GM03348 (cell line): ENCODE measurements around the gene AIG1.

Source experiments
- DNase-seq: peaks from one replicate; pipeline ENCODE4 v3.0.0; 2012; ENCODE audit warnings: low spot score

The AIG1 gene

DNA sequence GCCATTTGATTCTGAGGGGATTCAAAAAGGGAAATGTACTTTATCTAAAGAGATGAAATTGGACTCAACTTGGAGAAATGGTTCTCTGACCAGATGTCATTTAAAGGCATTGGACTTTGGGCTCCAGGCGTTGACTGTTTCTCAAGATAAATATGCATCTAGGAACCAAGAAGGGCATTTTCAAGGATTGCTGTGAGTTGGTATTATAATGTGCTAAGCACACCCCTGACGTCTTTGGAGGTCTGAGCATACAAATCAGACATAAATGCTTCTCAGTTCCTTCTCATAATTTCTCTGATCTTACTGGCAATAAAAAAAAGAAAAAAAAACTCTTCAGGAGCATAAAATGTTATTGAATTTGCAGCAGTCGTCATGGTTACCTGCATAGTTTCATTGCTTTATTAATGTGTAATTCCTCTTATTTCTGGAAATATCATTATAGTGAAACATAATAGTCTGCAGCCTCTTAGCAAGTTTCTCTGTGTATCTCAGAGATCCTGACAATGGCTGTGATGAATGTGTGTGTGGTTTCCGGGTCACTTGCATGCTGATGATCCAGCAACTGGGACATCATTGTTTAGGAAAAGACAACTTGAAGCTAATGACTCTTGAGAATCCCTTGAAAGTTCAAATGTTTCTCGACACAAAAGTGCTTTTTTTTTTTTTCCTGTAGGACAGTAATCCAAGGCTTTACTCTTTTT, 136.0 kb downstream of the AIG1 start:
- no peak for DNase-seq

DNA sequence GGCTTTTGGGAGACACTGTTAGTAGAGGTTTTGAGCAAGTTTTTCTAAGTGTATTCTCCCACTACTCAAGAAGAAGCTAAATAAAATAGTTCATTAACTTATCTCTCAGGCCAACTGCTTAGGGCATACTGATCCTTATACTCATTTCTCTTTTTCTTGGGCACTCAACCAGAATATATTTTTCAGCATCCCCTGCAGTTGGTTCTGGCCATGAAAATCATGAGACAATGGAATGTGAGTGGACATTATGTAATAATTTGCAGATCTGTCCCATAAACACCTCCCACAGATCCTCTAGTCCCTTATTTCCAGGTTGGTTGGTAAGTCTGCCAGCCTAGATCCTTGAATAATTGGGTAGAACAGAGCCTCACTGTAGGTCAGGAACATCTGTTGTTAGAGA, 136.7 kb downstream of the AIG1 start:
- DNase-seq, result peak; percentile 35

DNA sequence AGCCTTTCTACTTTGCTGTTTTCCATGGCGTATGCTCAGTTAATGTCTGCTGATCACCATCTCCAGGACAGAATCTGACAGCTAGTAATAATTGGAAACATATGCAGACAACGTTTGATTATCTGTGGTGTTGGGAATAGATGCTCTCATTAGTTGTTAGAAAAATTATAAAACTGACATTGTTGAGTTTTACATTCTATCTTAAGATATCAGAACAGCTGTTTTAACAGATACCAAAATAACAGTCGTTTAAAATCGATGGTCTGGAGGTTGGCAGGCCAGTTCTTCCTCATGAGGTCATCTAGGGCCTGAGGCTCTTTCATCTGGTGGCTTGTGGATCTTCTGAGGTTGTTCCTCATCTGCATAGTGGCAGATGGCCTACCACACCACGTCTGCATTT, 137.6 kb downstream of the AIG1 start:
- DNase-seq, result no peak

DNA sequence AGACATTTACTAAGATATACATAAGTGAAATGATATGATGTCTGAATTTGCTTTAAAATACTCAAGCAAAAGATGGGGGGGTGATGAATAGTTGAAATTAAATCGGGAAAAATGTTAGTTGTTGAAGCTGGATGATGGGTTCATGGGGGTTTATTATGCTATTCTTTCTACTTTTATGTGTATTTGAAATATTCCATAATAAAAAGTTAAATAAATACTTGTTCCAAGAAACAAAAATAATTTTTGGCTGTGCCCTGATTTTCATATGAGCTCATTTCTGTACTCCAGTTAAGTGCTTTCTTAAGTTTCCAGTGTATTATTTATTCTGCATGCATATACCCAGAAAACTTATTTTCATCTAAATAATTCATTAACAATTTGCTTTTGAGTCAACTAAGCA, 138.6 kb downstream of the AIG1 start:
- DNase-seq, result no peak

DNA sequence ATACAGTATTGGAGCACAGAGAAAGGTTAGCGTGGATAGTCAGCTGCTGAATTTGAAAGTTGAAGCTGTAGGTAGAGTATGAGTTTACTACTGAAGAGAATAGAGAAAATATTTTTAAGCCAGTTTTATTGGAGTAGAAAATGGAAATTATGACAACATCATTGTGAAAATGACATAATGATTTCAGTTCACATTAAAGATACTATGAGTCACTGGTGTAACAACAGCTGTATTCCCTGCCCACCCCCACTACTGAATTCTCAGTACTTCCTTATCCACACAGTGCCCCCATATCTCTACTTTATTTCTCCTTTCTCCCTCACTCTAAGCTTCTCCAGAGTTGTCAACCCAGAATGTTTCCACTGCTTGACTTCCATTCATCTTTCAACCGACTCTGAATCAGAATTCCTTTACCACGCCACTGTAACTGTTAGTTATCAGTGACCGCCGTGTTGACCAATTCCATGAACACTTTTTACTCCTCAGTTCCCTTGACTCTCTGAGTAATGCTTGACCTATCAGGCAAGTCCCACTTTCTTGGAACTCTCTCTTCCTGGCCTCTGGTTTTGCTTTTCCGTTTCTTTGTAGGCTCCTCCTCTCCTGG, 139.6 kb downstream of the AIG1 start:
- DNase-seq, result no peak

DNA sequence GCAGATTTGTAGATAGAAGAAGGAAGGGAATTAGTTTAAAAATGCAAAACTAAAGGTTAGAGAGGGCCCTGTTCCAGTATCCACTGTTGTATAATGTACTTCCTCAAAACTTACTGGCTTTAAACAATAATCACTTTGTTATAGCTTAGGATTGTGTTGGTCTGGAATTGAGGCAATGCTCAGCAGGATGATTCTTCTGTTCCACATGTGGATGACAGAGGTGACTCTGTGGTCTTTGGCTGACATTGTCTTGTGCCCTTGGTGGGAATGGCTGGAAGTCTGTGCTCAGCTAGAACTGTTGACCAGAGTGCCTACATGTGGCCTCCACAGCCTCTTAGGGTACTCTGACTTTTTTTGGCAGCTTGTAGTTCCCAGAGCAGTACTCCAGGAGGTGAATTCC, 143.4 kb downstream of the AIG1 start:
- DNase-seq, result no peak

DNA sequence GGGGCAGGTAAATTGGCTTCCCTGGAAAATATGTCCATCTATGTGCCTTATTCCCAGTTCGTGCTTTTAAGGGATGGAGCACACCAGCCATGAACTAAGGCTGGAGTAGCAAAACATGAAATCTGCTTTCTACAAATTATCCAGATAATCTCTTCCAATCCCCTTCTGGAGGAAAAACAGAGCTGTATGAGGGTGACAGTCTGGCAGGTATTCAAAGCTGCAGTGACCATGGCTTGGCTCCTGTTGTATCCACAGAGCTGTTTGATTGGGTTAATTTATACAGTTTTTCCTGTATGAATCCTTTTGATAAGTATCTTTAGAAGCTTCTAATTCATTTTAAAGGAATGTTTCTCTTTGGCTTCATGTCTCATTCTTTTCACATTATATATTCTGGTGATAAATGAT, 144.4 kb downstream of the AIG1 start:
- DNase-seq, result no peak

DNA sequence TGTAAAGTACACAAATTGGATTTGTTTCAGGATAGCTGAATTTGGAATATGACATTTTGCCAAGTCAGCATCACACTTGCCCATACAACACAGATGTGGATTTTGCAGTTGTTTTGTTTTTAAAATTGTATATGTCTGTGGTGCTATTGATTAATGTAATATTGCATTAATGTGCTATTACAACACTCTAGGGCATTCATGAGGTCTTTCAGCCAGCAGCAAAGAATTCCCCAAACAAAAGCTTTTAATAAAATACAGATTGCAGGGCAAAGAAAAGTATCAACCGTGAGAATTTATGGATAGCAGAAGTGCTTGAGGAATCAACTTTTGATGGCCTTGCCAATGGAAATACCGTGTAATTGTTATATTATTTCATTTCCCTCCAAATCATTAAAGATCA, 144.9 kb downstream of the AIG1 start:
- peak; percentile 12 for DNase-seq

DNA sequence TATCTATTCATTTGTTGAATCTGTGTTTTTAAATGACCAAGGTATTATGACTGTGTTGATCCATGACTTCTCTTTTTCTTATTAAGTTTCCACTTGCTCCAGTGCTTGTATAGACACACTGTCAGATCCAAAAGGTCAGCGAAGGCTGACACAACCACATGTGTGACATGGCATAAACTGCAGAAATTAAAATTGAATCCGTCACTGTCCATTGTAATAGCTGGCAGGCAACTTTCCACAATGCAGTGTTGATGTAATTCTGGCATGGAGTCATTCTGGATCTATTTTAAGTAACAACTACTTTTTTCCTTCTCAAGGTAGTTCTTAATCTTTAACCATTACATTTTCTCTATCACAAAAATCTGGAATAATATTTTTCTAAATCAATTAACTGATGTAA, 145.3 kb downstream of the AIG1 start:
- DNase-seq, result peak; percentile 23

DNA sequence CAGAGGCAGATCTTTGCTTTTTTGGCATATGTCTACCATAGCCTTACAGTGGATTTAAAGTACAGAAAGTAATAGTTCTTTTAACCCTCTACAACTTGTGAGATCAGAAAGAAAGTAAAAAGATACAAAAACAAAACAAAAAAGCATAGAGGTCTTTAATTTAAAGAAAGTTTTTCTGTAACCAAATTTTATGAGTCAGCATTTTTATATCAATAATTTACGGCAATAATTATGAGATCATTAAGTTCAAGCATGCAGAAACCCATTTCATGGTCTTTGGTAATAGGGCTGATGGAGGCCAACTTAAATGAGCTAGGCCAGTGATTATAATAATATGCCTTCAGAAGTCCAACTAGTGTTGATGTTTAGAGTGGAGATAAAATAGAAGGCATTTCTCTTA, 145.9 kb downstream of the AIG1 start:
- no peak for DNase-seq

DNA sequence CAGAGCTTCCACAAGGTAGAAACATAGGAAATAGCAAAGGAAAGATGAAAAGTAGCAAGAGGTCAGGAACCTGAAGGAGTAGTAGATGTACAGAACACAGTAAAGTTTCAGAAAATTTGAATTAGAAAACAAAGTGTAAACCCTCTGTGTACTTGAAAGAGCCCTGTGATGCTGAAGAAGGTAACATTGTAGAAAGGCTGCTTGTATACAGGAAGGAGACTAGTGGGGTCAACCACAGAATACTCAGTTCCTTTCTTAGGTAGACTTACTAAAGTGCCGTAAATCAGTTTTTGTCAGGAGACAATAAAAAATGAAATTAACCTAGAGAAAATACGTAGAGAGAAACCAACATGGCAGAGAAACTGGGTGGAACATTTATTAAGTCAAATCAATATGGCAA, 149.7 kb downstream of the AIG1 start:
- no peak for DNase-seq

DNA sequence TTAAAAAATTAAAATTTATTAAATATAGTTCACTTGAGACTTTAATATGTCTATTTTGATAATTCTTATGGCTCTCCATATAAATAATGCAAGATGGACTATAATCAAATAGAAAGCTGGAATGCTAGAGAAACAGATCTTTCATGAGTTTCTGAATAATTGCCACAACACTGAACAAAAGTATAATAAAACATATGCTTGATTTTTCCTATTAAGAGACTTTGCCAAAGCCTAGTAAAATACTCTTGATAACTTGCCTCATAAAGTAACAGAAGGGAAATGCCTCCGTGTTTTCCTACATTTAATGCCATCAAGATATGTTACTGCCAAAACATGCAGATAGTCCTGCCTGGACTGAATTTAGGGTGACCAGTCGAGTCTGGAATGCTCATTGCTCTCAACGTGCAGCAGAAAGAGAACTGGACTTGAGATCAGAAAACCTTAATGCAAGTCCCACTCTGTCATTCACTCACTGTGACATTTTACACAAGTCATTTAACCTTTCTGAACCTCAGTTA, 153.2 kb downstream of the AIG1 start:
- DNase-seq, result no peak

DNA sequence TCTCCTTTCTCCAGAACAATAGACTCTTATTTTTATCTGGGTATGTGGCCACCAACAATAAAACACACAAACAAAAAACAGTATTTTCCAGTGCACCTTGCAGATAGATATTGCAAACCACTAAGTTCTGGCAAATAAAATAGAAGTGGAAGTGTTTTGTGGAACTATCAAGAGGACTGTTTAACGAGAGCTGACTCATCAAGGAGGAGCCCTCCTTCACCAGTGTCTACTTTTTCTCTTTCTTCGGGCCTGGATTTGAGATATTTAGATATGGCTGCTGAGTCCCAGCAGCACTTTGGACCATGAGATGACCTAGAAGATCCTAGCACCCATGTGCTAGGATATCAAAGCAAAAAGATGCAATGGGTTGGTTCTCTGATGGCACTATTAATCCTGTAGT, 154.7 kb downstream of the AIG1 start:
- DNase-seq, result no peak

DNA sequence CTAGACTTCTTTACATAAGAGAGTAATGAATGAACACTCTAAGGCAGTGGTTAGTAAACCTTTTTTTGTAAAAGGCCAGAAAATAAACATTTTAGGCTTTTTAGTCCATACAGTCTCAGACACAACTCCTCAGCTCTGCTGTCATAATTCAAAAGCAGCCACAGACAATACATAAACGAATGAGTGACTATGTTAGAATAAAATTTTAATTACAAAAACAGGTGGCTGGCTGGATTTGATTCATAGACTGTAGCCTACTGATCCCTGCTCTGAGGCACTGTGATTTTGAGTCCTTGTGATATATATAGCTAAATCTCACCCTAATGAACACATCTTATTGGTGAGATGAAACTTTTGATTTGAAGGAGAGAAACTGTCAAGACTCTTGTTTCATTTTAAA, 155.1 kb downstream of the AIG1 start:
- no peak for DNase-seq

DNA sequence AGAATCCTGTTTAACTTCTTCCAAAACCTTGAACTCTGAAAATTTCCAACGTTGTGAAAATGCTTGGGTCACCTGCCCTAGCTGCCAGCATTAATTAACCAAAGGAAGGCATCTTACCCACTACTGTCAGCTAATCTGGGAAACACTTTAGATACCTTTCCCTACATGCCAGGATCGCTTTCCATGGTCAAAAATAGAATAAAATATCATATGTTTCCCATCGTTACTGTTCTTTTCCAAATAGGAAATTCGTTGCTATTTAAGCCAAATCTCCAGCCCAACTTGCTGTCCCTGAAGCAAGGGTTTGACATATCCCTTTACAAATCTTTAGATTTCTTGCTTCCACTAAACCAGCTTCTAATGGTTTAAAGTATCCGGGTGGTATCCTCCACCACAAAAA, 157.5 kb downstream of the AIG1 start:
- no peak for DNase-seq

DNA sequence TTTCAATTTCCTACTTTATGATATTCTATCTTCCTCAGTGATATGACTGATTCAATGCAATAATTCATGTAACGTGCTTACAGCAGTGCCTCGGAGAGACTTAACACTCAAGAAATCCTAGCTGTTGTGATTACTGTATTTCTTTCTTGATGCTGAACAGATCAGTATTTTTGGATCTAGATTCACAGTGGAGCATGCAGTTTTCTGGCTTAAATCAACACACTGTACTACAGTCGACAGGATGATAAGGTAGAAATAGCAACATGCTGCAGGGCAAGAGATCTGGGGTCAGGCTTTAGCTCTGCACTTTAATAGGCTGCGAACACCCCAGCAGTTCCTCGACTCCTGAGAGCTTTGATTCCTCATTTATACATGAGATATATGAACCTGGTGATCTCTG, 161.0 kb downstream of the AIG1 start:
- no peak for DNase-seq

DNA sequence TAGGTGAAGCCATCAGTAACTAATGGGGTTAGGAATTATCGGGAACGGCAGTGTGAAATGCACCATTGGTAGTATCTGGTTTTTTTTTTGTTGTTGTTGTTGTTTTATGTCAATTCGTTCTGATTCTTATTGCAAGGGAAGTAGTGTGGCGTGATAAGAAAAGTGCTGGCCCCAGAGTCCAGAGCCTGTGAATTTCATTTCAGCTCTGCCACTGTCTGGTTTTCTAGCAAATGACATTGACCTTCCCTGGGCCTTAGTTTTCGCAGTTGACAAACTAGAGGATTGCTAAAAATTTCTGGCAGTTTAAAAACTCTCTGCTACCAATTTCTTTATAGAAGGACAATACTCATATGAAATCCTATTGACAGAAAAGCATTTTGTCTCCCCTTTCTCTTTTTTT, 161.6 kb downstream of the AIG1 start:
- DNase-seq, result no peak

DNA sequence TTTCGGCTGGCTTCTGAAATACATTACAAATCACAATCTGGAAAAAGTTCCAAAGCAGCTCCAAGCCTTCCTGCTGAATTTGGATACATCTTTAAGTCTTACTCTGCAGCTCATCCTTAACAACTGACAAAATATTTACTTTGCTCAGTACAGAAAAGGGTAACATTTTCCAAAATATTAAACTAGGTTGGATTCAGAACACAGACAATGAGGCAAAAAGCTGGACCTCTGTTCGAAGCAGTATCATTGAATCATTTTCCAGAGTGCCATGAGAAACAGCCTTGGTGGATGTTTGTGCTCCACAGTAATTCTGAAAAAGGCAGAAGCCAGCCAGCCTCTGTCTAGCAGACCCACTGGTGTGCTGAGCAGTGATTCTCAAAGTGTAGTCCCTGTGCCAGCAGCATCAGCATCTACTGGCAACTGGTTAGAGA, 162.1 kb downstream of the AIG1 start:
- no peak for DNase-seq

DNA sequence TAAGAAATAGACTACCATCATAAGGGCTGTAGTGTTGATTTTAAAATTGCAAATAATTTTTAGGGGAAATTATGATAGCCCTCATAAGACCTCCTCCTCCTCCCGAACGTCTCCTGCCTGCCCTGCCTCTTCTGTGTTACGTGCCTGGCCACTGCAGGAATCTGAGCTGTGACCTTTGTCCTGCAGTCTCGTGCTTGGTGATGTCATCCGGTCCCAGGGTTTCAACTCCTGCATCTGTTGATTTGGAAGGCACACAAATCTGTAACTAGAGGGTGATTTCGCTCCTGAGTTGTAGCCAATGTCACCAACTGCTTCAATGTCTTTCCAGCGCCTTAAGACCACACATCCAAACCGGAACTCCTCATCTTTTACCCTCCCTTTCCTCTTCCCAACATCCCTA, 163.2 kb downstream of the AIG1 start:
- DNase-seq, result no peak

DNA sequence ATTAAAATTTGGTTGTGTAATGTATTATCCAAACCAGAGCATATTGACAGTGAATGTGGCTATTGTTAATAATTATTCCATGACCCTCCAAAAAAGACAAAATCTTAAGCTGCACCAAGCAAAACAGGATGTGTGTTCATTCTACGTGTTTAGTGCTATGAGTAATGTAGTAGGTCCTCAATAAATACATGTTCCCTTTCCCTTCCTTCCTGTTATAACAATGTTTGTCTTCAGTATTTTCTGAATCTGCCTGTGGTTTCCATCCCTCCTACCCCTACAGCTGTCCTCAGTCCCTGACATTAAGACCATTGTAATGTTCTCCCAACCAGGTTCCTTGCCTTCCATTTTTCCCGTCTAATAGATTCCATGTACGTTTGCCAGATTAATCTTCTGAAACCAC, 163.8 kb downstream of the AIG1 start:
- no peak for DNase-seq

DNA sequence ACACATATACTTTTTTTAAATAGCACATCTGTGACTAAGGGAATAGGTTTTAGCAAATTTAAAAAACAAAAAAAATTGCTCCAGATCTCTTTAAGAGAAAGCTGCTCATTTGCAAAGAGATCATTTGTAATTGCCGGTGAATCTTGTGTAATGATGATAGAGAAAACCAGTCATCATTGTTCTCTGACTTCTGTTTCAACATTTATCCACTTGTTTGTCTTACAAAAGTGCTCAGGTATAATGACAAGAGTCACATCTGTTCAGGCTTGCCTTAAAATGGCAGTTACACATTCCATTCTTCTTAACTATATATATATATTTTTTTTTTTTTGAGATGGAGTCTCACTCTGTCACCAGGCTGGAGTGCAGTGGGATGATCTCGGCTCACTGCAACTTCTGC, 165.2 kb downstream of the AIG1 start:
- no peak for DNase-seq

DNA sequence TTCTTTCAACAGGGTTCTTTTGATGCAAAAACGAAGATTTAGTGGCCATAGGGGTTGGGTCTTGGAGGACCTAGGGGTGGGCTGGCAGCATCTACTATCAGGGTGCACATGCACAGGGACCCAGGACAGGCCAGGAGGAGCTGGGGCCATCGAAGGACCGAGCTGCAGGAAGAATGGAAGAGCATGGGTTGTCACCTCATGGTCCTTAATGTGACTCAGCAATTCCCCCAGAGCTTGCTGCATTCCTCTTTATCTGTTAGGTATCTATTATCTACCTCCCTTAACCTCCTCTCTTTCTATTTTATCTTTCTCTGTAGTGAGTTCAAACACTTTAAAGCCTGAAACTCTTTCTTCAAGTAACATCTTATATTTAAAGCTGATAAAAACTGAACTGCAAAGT, 167.0 kb downstream of the AIG1 start:
- no peak for DNase-seq

DNA sequence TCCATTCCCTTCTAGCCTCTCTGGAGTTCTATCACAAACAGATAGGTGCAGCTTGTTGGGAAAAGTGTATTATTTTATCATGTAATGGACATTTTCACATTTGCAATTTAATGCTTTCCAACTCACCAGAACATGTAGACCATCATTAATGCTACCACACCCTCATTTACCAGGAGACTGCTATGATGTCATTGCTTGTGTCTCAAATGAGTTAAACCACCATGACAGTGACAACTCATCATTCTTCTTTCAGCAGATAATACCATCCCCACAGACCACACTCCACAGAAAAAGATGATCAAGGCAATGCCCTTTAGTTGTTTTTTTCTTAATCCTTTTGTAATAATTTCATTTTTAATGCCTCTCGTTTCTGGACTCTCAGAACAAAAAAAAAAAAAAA, 168.7 kb downstream of the AIG1 start:
- no peak for DNase-seq

DNA sequence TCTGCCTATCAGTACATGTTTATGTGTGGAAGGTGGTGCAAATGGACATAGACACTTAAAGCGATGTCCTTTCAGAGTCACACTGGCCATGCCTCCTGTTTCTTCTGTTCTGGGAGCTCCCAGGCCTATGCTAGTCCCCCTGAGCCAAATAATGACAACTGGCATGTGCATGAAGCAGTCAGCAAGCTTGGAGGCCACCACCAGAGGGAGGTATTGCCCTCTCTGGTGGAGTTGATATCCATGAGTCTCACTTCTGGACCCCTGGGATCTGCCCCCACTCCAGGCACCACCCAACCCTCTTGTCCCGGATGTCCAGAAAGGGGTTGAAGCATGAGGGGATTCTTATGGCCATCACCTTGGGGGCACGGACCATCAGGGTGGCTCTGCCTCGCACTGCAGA, 172.2 kb downstream of the AIG1 start:
- peak; percentile 53 for DNase-seq
